ENCODE data around the gene ATP5F1C.
"Not testable (repeated sequence)": the region's sequence is repeated elsewhere in the genome, so short reads cannot be mapped to it uniquely, and the experiment has no call there.

Gene ATP5F1C

GRCh38 chr10:7787857-7788638 is at the start of gene ATP5F1C, which contains the start of gene KIN:
ATP5F1C (plus strand) TSS chr10:7788177; CDS start chr10:7788208, 31 bp downstream.
KIN (minus strand) TSS chr10:7787993; CDS start chr10:7787933, 60 bp downstream.
- DNase-seq: peak; percentile 97

GRCh38 chr10:7738536-7739407 is 49.2 kb upstream of the ATP5F1C start:
- DNase-seq: no peak

- DNase-seq: no peak
Observed at GRCh38 chr10:7744307-7744706, 43.7 kb upstream of the ATP5F1C start.

- DNase-seq: not testable (repeated sequence)
Observed at GRCh38 chr10:7748637-7749036, 39.3 kb upstream of the ATP5F1C start.

GRCh38 chr10:7750222-7750621 is 37.8 kb upstream of the ATP5F1C start:
- DNase-seq: no peak

GRCh38 chr10:7752251-7752650 is 35.7 kb upstream of the ATP5F1C start:
- DNase-seq: no peak

- no peak for DNase-seq
Observed at GRCh38 chr10:7755103-7755502, 32.9 kb upstream of the ATP5F1C start.

- DNase-seq: no peak
Observed at GRCh38 chr10:7756360-7756992, 31.5 kb upstream of the ATP5F1C start.

GRCh38 chr10:7763929-7764328 is 24.0 kb upstream of the ATP5F1C start:
- DNase-seq: no peak

- DNase-seq: no peak
Observed at GRCh38 chr10:7766241-7766640, 21.7 kb upstream of the ATP5F1C start.

GRCh38 chr10:7767209-7767608 is 20.8 kb upstream of the ATP5F1C start:
- DNase-seq: no peak

GRCh38 chr10:7768417-7768816 is 19.6 kb upstream of the ATP5F1C start:
- no peak for DNase-seq

- no peak for DNase-seq
Observed at GRCh38 chr10:7773845-7774801, 13.9 kb upstream of the ATP5F1C start.

GRCh38 chr10:7776777-7777176 is 11.2 kb upstream of the ATP5F1C start:
- DNase-seq: no peak

- not testable (repeated sequence) for DNase-seq
Observed at GRCh38 chr10:7782194-7782593, 5.8 kb upstream of the ATP5F1C start.

- no peak for DNase-seq
Observed at GRCh38 chr10:7786430-7786829, 1.5 kb upstream of the ATP5F1C start.

- no peak for DNase-seq
Observed at GRCh38 chr10:7787150-7787856, 674 bp upstream of the ATP5F1C start.

- DNase-seq: no peak
Observed at GRCh38 chr10:7788639-7789286, 786 bp downstream of the ATP5F1C start.

GRCh38 chr10:7789390-7789789 is 1.4 kb downstream of the ATP5F1C start:
- no peak for DNase-seq

- DNase-seq: no peak
Observed at GRCh38 chr10:7792541-7792940, 4.6 kb downstream of the ATP5F1C start.

Measured in retina (tissue), 1 donor.